ENCODE data around the gene PRMT5.

PRMT5 gene

DNA sequence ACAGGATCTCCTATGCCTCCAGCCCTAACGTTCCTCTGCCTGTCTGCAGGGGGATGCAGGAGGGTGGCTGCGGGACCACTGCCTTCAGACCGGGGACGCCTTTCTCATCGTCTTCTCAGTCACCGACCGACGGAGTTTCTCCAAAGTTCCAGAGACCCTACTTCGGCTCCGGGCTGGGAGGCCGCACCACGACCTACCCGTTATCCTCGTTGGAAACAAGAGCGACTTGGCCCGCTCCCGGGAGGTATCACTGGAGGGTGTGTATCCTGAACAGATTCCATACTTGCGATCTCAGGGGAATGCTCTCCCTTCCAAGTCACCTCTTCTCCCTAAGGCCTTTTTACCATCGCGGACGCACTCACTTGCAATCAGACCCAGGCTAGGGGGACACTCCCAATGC is 43.2 kb downstream of the PRMT5 start:
- no peak for TF ChIP-seq TAF1 (IDR thresholded peaks at IDR 0.05; ENCODE audit: borderline replicate concordance, insufficient read depth, low read length)
- no peak for TF ChIP-seq REST (IDR thresholded peaks at IDR 0.05; ENCODE audit: insufficient read depth in 1 of 2, low read depth in 2 of 2, low read length in 2 of 2)
- no peak for TF ChIP-seq POLR2AphosphoS5 (IDR thresholded peaks at IDR 0.05; ENCODE audit: low read depth, low read length)
- TF ChIP-seq SIN3A (IDR thresholded peaks at IDR 0.05; ENCODE audit: borderline replicate concordance, insufficient read depth, low read length), result no peak
- TF ChIP-seq FOXP2 (optimal IDR thresholded peaks at IDR 0.05; ENCODE audit: borderline replicate concordance, extremely low read depth, extremely low read length, insufficient read depth), result no peak

DNA sequence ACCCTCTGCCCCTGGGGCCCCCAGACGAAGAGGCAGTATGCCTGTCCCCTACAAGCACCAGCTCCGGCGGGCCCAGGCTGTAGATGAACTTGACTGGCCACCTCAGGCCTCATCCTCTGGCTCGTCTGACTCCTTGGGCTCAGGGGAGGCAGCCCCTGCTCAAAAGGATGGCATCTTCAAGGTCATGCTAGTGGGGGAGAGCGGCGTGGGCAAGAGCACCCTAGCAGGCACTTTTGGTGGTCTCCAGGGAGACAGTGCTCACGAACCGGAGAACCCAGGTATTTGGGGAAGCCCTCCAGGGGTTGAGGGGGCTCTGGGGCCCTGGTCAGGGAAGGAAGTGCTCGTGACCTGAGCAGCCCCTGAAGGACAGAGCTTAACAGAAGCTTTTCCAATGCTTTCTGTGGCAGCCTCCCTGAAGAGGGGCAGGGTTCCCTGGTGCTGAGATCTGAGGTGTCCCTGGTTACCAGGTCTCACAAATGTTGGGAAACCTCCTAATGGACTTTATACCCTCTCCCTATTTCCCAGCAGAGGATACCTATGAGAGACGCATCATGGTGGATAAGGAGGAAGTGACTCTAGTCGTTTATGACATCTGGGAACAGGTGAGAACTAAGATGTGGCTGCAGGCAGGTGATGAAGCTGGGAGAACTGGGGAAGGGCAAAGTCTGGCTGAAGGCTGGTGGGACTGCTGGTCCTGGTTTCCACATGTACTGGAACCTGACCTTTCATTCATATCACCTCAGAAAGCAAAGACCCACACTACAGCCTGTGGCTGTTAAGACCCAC is 44.2 kb downstream of the PRMT5 start:
- TF ChIP-seq REST (IDR thresholded peaks at IDR 0.05; ENCODE audit: insufficient read depth in 1 of 2, low read depth in 2 of 2, low read length in 2 of 2) (no peak), FOXP2 (optimal IDR thresholded peaks at IDR 0.05; ENCODE audit: borderline replicate concordance, extremely low read depth, extremely low read length, insufficient read depth) (no peak), POLR2AphosphoS5 (IDR thresholded peaks at IDR 0.05; ENCODE audit: low read depth, low read length) (no peak), TAF1 (IDR thresholded peaks at IDR 0.05; ENCODE audit: borderline replicate concordance, insufficient read depth, low read length) (no peak), SIN3A (IDR thresholded peaks at IDR 0.05; ENCODE audit: borderline replicate concordance, insufficient read depth, low read length) (no peak)

GRCh38 chr14:22884076-22884737 is 45.0 kb downstream of the PRMT5 start:
- TF ChIP-seq SIN3A (IDR thresholded peaks at IDR 0.05; ENCODE audit: borderline replicate concordance, insufficient read depth, low read length), result no peak
- TF ChIP-seq TAF1 (IDR thresholded peaks at IDR 0.05; ENCODE audit: borderline replicate concordance, insufficient read depth, low read length), result no peak
- no peak for TF ChIP-seq POLR2AphosphoS5 (IDR thresholded peaks at IDR 0.05; ENCODE audit: low read depth, low read length)
- TF ChIP-seq FOXP2 (optimal IDR thresholded peaks at IDR 0.05; ENCODE audit: borderline replicate concordance, extremely low read depth, extremely low read length, insufficient read depth), result no peak
- TF ChIP-seq REST (IDR thresholded peaks at IDR 0.05; ENCODE audit: insufficient read depth in 1 of 2, low read depth in 2 of 2, low read length in 2 of 2), result no peak

DNA sequence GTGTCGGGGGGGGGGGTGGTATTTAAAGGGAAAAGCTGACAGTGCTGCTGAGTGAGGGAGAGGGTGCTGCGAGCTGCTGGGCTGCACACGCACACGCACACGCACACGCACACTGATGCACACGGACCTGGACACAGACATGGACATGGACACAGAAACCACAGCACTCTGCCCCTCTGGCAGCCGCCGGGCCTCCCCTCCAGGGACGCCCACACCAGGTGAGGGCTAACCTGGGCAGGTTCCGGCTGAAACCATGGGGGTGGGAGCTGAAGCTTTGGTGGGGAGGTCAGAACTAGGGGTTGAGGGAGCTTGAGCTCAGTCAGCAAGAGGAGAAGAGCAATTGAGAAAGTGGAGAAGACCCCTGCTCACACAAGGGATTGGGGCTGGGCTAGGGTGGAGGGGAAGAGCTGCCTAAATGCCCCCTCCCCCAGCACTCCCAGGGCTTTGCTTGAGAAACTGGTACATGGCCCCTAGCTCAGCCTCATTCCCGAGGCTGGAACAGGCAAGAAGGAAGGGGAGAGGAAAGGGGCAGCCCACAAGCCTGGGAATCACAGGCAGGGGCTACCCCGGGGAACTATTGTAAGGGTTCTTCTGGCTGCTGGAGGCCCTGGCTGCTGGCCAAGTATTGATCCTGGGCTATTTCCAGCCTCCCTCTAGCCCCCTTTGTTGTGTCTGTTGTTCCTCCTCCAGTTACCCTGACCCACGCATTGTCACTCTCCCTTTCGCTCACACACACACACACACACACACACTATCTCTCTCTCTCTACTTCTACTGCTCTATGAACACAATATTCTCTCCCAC is 45.8 kb downstream of the PRMT5 start, which contains the start of gene REM2:
TSS of gene REM2 (plus strand) at position 50 of the 804 bp plus-strand sequence. CDS start at position 116, 66 bp downstream.
- TF ChIP-seq POLR2AphosphoS5 (IDR thresholded peaks at IDR 0.05; ENCODE audit: low read depth, low read length) (no peak), FOXP2 (optimal IDR thresholded peaks at IDR 0.05; ENCODE audit: borderline replicate concordance, extremely low read depth, extremely low read length, insufficient read depth) (no peak), TAF1 (IDR thresholded peaks at IDR 0.05; ENCODE audit: borderline replicate concordance, insufficient read depth, low read length) (no peak), REST (IDR thresholded peaks at IDR 0.05; ENCODE audit: insufficient read depth in 1 of 2, low read depth in 2 of 2, low read length in 2 of 2) (no peak), SIN3A (IDR thresholded peaks at IDR 0.05; ENCODE audit: borderline replicate concordance, insufficient read depth, low read length) (no peak)
